ENCODE data around the gene BACE2.

BACE2 gene

DNA sequence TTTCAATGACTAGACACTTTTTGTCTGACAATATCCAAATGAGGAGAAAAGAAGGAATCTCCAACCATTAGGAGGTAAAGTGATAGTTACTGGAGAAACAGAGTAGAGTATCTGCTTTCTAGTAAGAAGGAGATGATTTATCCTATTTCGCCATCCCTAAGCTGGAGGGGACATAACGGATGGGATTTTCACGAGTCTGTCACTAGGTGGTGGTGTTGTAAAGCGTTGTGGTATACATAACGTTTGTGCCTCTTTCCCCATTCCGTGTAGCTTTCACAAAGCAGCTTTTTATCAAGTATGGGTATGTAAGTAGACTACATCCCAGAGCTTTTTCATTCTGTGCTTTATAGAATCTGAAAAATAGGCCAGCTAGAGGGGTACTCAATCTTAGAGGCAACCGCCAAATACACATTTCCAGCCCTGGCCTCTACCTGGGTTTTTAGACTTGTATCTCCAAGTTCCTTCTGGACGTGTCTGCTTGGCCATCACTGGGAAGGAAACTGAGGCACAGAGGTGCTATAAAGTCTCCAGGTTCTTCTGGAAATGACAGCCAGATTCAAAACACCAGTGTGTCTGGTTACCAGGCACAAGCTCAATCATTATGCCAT is 115.4 kb downstream of the BACE2 start:
- Histone ChIP-seq H3K4me3 (replicated peaks; ENCODE audit: insufficient read depth, low read length) (no peak overlapping the region), H3K27me3 (ENCODE audit: insufficient read depth, poor library complexity, severe bottlenecking) (peaks cover 6% of the 10 kb centered on the region), H3K27ac (replicated peaks) (no peak overlapping the region)
- no peak for TF ChIP-seq GABPA (IDR thresholded peaks at IDR 0.05; ENCODE audit: low read depth)
- TF ChIP-seq, protein P1, sequence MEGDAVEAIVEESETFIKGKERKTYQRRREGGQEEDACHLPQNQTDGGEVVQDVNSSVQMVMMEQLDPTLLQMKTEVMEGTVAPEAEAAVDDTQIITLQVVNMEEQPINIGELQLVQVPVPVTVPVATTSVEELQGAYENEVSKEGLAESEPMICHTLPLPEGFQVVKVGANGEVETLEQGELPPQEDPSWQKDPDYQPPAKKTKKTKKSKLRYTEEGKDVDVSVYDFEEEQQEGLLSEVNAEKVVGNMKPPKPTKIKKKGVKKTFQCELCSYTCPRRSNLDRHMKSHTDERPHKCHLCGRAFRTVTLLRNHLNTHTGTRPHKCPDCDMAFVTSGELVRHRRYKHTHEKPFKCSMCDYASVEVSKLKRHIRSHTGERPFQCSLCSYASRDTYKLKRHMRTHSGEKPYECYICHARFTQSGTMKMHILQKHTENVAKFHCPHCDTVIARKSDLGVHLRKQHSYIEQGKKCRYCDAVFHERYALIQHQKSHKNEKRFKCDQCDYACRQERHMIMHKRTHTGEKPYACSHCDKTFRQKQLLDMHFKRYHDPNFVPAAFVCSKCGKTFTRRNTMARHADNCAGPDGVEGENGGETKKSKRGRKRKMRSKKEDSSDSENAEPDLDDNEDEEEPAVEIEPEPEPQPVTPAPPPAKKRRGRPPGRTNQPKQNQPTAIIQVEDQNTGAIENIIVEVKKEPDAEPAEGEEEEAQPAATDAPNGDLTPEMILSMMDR (IDR thresholded peaks at IDR 0.05; ENCODE audit: insufficient read depth, low read length): peak; percentile 77
- DNase-seq (ENCODE audit: low read depth in 1 of 2, low spot score in 1 of 2): peak; percentile 33 to 71

DNA sequence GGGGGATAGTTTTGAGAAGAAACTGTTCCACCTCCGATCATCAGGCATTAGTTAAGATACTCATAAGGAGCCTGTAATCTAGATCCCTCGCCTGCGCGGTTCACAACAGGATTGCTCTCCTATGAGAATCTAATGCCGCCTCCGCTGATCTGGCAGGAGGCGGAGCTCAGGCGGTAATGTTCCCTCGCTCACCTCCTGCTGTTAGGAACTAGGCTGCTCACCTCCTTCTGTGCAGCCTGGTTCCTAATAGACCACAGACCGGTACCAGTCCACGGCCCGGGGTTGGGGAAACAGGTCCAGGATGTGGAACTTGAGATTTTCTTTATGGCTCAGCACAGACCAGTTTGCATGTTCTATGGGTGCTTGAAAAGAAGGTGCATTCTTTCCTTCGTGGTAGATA is 121.5 kb downstream of the BACE2 start:
- no peaks in the 10 kb centered on the region for H3K27me3 ChIP-seq (ENCODE audit: insufficient read depth, poor library complexity, severe bottlenecking)
- no peak for DNase-seq (ENCODE audit: low read depth in 1 of 2, low spot score in 1 of 2)
- no peak overlapping the region for H3K27ac ChIP-seq (replicated peaks)
- no peak overlapping the region for H3K4me3 ChIP-seq (replicated peaks; ENCODE audit: insufficient read depth, low read length)
- TF ChIP-seq, protein P1 (IDR thresholded peaks at IDR 0.05; ENCODE audit: insufficient read depth, low read length): no peak
- no peak for TF ChIP-seq GABPA (IDR thresholded peaks at IDR 0.05; ENCODE audit: low read depth)

DNA sequence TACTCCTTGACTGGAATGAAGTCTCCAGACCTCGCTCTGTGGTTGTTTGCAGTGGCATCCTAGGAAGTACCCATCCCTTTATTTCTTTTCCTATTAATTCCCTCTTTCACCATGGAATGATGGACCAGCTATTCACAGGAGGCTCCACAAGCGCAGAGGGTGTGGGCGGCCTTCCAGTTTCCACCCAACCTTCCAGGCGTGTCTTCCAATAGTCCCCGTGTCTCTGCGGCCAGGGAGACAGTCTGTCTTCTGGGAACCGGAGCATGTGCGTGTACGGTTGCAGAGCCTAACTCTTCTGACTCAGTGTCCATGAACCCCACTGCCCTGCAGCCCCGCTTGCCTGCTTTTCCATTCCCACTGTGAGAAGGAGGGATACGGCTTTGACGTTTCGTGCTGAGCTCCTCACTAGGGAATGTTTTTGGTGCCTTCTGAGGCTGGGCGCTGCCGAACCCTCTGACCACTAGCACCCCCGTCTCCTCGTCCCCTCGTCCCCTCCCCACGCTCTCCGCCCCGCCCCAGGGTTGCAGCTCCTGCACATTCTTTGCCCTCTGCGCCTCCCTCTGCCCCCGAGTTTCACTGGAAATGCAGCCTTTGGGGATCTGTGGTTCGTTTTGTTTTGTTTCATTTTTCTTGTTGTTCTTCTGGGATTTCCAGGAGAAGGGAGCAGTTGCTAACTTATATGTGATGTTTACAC is 122.3 kb downstream of the BACE2 start:
- H3K4me3 ChIP-seq (replicated peaks; ENCODE audit: insufficient read depth, low read length): no peak overlapping the region
- TF ChIP-seq GABPA (IDR thresholded peaks at IDR 0.05; ENCODE audit: low read depth): no peak
- TF ChIP-seq, protein P1 (IDR thresholded peaks at IDR 0.05; ENCODE audit: insufficient read depth, low read length): no peak
- no peak for TF ChIP-seq POLR2AphosphoS5 (IDR thresholded peaks at IDR 0.05; ENCODE audit: low read depth)
- TF ChIP-seq SPI1 (IDR thresholded peaks at IDR 0.05; ENCODE audit: borderline replicate concordance, low read depth): no peak
- TF ChIP-seq, protein P2, sequence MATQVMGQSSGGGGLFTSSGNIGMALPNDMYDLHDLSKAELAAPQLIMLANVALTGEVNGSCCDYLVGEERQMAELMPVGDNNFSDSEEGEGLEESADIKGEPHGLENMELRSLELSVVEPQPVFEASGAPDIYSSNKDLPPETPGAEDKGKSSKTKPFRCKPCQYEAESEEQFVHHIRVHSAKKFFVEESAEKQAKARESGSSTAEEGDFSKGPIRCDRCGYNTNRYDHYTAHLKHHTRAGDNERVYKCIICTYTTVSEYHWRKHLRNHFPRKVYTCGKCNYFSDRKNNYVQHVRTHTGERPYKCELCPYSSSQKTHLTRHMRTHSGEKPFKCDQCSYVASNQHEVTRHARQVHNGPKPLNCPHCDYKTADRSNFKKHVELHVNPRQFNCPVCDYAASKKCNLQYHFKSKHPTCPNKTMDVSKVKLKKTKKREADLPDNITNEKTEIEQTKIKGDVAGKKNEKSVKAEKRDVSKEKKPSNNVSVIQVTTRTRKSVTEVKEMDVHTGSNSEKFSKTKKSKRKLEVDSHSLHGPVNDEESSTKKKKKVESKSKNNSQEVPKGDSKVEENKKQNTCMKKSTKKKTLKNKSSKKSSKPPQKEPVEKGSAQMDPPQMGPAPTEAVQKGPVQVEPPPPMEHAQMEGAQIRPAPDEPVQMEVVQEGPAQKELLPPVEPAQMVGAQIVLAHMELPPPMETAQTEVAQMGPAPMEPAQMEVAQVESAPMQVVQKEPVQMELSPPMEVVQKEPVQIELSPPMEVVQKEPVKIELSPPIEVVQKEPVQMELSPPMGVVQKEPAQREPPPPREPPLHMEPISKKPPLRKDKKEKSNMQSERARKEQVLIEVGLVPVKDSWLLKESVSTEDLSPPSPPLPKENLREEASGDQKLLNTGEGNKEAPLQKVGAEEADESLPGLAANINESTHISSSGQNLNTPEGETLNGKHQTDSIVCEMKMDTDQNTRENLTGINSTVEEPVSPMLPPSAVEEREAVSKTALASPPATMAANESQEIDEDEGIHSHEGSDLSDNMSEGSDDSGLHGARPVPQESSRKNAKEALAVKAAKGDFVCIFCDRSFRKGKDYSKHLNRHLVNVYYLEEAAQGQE (IDR thresholded peaks at IDR 0.05; ENCODE audit: insufficient replicate concordance, low read depth): no peak
- no peak overlapping the region for H3K27ac ChIP-seq (replicated peaks)
- no peak for DNase-seq (ENCODE audit: low read depth in 1 of 2, low spot score in 1 of 2)
- H3K27me3 ChIP-seq (ENCODE audit: insufficient read depth, poor library complexity, severe bottlenecking): no peaks in the 10 kb centered on the region

DNA sequence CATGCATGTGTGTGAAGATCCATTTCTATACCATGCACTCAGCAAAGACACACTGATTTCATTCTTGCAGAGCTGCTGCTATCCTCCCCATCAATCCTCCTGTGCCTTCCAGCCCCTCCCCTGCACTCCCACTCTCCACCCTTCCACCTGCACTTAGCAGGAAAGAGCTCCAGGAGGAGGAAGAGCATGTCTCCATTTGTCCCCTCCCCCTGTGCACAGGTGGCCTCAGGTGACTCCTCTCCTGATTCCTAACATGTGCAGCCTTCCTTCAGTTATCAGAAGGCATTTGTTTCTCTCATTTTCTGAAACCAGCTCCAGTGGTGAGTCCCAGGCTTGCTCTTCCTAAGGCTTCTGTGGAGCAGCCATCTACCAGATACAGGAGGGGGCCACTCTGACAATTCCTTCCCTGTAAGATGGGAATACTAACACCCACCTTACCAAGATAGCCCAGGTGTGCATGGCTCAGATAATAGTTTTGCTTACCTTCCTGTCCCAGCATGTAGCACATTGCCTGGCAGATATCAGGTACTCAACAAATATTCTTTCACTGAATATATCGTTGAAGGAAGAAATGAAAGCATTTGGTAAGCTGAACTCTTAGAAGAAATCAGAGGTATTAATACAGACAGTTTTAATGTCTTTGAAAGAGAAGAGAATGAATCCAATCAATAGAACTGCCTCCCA is 126.7 kb downstream of the BACE2 start:
- Histone ChIP-seq H3K27ac (replicated peaks) (no peak overlapping the region), H3K27me3 (ENCODE audit: insufficient read depth, poor library complexity, severe bottlenecking) (no peaks in the 10 kb centered on the region), H3K4me3 (replicated peaks; ENCODE audit: insufficient read depth, low read length) (no peak overlapping the region)
- no peak for DNase-seq (ENCODE audit: low read depth in 1 of 2, low spot score in 1 of 2)
- TF ChIP-seq, protein P2 (IDR thresholded peaks at IDR 0.05; ENCODE audit: insufficient replicate concordance, low read depth): no peak
- TF ChIP-seq SPI1 (IDR thresholded peaks at IDR 0.05; ENCODE audit: borderline replicate concordance, low read depth): no peak
